ENCODE measurements around the gene CALML3. TPM values are rescaled to one million over a fixed set of nuclear protein-coding genes. Genes with fewer than 3 reads are reported as not detected.

CALML3 gene
- total RNA-seq, 1 donor from 2014 or later: not detected

DNA sequence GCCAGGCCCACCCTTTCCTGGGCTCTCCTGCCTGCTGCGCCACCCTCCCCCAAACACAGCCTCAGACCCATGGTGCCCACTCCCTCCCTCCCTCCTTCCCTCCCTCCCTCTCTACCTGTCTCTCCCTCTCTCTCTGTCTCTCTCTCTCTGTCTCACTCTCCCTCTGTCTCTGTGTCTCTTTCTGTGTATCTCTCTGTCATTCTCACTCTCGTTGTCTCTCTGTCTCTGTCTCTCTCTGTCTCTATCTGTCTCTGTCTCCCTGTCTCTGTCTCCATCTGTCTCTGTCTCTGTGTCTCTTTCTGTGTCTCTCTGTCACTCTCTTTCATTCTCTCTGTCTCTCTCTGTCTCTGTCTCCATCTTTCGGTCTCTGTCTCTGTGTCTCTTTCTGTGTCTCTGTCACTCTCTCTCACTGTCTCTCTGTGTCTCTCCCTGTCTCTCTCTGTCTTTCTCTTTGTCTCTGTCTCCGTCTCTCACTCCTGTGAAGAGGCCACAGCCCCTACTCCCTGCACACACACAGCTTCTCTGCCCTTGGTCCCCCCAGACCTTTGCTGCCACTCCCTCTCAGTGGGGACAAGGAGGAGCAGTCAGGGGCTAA is 51.5 kb downstream of the CALML3 start:
- no peak overlapping the region for H3K27ac Mint-ChIP-seq
- TF ChIP-seq, protein P1, sequence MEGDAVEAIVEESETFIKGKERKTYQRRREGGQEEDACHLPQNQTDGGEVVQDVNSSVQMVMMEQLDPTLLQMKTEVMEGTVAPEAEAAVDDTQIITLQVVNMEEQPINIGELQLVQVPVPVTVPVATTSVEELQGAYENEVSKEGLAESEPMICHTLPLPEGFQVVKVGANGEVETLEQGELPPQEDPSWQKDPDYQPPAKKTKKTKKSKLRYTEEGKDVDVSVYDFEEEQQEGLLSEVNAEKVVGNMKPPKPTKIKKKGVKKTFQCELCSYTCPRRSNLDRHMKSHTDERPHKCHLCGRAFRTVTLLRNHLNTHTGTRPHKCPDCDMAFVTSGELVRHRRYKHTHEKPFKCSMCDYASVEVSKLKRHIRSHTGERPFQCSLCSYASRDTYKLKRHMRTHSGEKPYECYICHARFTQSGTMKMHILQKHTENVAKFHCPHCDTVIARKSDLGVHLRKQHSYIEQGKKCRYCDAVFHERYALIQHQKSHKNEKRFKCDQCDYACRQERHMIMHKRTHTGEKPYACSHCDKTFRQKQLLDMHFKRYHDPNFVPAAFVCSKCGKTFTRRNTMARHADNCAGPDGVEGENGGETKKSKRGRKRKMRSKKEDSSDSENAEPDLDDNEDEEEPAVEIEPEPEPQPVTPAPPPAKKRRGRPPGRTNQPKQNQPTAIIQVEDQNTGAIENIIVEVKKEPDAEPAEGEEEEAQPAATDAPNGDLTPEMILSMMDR (conservative IDR thresholded peaks at IDR 0.05): no peak
- H3K4me1 Mint-ChIP-seq (ENCODE audit: unreplicated experiment): peaks cover 25% of the 10 kb centered on the region
- DNase-seq (ENCODE audit: extremely low spot score, unreplicated experiment): no peak
- H3K36me3 Mint-ChIP-seq: no peaks in the 10 kb centered on the region
- no peaks in the 10 kb centered on the region for H3K9me3 Mint-ChIP-seq
- H3K4me3 Mint-ChIP-seq: no peak overlapping the region
- H3K27me3 Mint-ChIP-seq: no peaks in the 10 kb centered on the region

Other genes starting within 250 kb of the CALML3 start
- gene UCN3, start 160.0 kb upstream of the CALML3 start, total RNA-seq (ENCODE audit: low replicate concordance): 1.2 and 3.4 TPM in 2 replicates
- gene TUBAL3, start 120.1 kb upstream of the CALML3 start, total RNA-seq (ENCODE audit: low replicate concordance): 0.19 and 0.40 TPM in 2 replicates
- gene NET1, start 112.4 kb upstream of the CALML3 start, total RNA-seq (ENCODE audit: low replicate concordance): 88.9 and 105 TPM in 2 replicates
- not detected in 2 replicates for gene CALML5, start 25.4 kb upstream of the CALML3 start, total RNA-seq (ENCODE audit: low replicate concordance)
- 13.9 and 28.2 TPM in 2 replicates for gene ASB13, start 141.6 kb downstream of the CALML3 start, total RNA-seq (ENCODE audit: low replicate concordance)
- gene TASOR2, start 159.9 kb downstream of the CALML3 start, total RNA-seq (ENCODE audit: low replicate concordance): 64.1 and 70.1 TPM in 2 replicates